Heart left ventricle (tissue), 13 donors: ENCODE measurements around the gene C2orf68.

Experiments
- CTCF ChIP-seq, 12 donors: fragments of 200-600 bp; sonication (generic) in 4 of 12; IDR thresholded peaks; one replicate each; pipeline versions ENCODE4 v1.5.0 to v1.8.0; 2018 to 2022; ENCODE audit warnings: antibody characterized with exemption in 12 of 12, mild to moderate bottlenecking in 5 of 12
- POLR2A ChIP-seq, 2 donors: fragments of 450-650 bp; IDR thresholded peaks; one replicate each; pipeline ENCODE4 v1.6.1; 2017; ENCODE audit warnings: antibody characterized with exemption in 2 of 2, mild to moderate bottlenecking in 2 of 2, moderate library complexity in 2 of 2
- donor health status: ischemic (EF 13 %, LVEDD 7.1; RV severe dilation, severe dysfunction).
- donor health status: DM: no; HTN: yes; CAD: no.
- donor health status: DM: no; HTN: no; CAD: no.
- donor health status: ischemic (EF 25% LVEDD 6.9; RV normal size, moderate dysfunction).
- donor health status: ischemic (EF 25% LVEDD 5.7; RV mildly dilated, moderate dysfunction).
- donor health status: ischemic (EF 35%, LVEDD 5.7; RV mildly dilated, moderate dysfunction).
- donor health status: nonischemic (EF 11% LVEDD 7.7; RV severe dilation, severe dysfunction).
- donor health status: DM: yes; HTN: yes; CAD: no.
- donor health status: PGD.
- donor health status: ischemic (EF 29% LVEDD 5.4; RV normal size, mild dysfunction).
- donor health status: nonischemic (EF 23%, LVEDD 6.1; RV moderate dilation, normal function).

GRCh38 chr2:85594715-85595300, 17.1 kb downstream of the C2orf68 start:
- TF ChIP-seq POLR2A (IDR thresholded peaks at IDR 0.05) (no peak), CTCF (IDR thresholded peaks at IDR 0.05) (no peak)
